ENCODE data around the gene KMT2E.

- no peak for TF ChIP-seq CSRNP3 (CRISPR knock-in tag; IDR thresholded peaks at IDR 0.05)
- no peak for TF ChIP-seq POU6F1 (CRISPR knock-in tag; IDR thresholded peaks at IDR 0.05; ENCODE audit: borderline replicate concordance, low read depth)
- TF ChIP-seq ZNF565 (CRISPR knock-in tag; conservative IDR thresholded peaks at IDR 0.05; ENCODE audit: low read depth): no peak
- TF ChIP-seq CSDC2 (CRISPR knock-in tag; IDR thresholded peaks at IDR 0.05): no peak
- TF ChIP-seq, protein P1, sequence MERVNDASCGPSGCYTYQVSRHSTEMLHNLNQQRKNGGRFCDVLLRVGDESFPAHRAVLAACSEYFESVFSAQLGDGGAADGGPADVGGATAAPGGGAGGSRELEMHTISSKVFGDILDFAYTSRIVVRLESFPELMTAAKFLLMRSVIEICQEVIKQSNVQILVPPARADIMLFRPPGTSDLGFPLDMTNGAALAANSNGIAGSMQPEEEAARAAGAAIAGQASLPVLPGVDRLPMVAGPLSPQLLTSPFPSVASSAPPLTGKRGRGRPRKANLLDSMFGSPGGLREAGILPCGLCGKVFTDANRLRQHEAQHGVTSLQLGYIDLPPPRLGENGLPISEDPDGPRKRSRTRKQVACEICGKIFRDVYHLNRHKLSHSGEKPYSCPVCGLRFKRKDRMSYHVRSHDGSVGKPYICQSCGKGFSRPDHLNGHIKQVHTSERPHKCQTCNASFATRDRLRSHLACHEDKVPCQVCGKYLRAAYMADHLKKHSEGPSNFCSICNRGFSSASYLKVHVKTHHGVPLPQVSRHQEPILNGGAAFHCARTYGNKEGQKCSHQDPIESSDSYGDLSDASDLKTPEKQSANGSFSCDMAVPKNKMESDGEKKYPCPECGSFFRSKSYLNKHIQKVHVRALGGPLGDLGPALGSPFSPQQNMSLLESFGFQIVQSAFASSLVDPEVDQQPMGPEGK (CRISPR knock-in tag; IDR thresholded peaks at IDR 0.05; ENCODE audit: borderline replicate concordance): no peak
- TF ChIP-seq ARNTL (CRISPR knock-in tag; IDR thresholded peaks at IDR 0.05; ENCODE audit: borderline replicate concordance, low read depth): no peak
- no peak for TF ChIP-seq ZNF8 (CRISPR knock-in tag; IDR thresholded peaks at IDR 0.05)
Measured at GRCh38 chr7:105020926-105021325, 6.9 kb downstream of the KMT2E start.

Data from SK-N-SH treated with all-trans-retinoic acid at 6 μM for 48 hours (cell line).